HEK293T (cell line): Measurements from ENCODE around the gene OPA3.
A peak's percentile ranks its signal among the peaks of the same experiment; 100 is the strongest.

Experiments used
- CTCF ChIA-PET: fragments of 350-600 bp; formaldehyde crosslinking; extraction: SDS; loops from one replicate; lab custom pipeline; 2021; ENCODE audit warnings: antibody characterized with exemption, inconsistent platforms; lab: Yijun Ruan, JAX
- POLR2A ChIA-PET: fragments of 350-600 bp; formaldehyde crosslinking; extraction: SDS; loops from one replicate; lab custom pipeline; 2020; ENCODE audit warnings: antibody characterized with exemption, inconsistent platforms; lab: Yijun Ruan, JAX
- DNase-seq: peaks from one replicate; pipeline ENCODE4 v3.0.0; 2012; ENCODE audit warnings: mixed read lengths; ENCODE audit errors: extremely low spot score
- ARNT ChIP-seq: fragments of 450-650 bp; IDR thresholded peaks from 2 replicates; pipeline ENCODE4 v1.6.1; 2017; ENCODE audit warnings: mild to moderate bottlenecking
- BHLHE40 ChIP-seq: fragments of 450-650 bp; IDR thresholded peaks from 2 replicates; pipeline ENCODE4 v1.6.1; 2016; ENCODE audit warnings: mild to moderate bottlenecking, moderate library complexity, borderline replicate concordance
- CTBP1 ChIP-seq: fragments of 450-650 bp; IDR thresholded peaks from 2 replicates; pipeline ENCODE4 v1.6.1; 2016; ENCODE audit warnings: borderline replicate concordance
- ELF4 ChIP-seq: fragments of 450-650 bp; IDR thresholded peaks from 2 replicates; pipeline ENCODE4 v1.6.1; 2017; ENCODE audit warnings: antibody characterized with exemption
- FOXA1 ChIP-seq: fragments of 450-650 bp; IDR thresholded peaks from 2 replicates; pipeline ENCODE4 v1.6.1; 2016; ENCODE audit warnings: mild to moderate bottlenecking
- FOXK2 ChIP-seq: fragments of 450-650 bp; IDR thresholded peaks from 2 replicates; pipeline ENCODE4 v1.6.1; 2016; ENCODE audit warnings: mild to moderate bottlenecking
- FOXM1 ChIP-seq: fragments of 450-650 bp; IDR thresholded peaks from 2 replicates; pipeline ENCODE4 v1.6.1; 2017; ENCODE audit warnings: mild to moderate bottlenecking, borderline replicate concordance
- HDGF ChIP-seq: fragments of 450-650 bp; IDR thresholded peaks from 2 replicates; pipeline ENCODE4 v1.6.1; 2017; ENCODE audit warnings: antibody characterized with exemption, borderline replicate concordance
- L3MBTL2 ChIP-seq: fragments of 450-650 bp; conservative IDR thresholded peaks from 2 replicates; pipeline ENCODE4 v1.6.1; 2016; ENCODE audit warnings: mild to moderate bottlenecking
- LEF1 ChIP-seq: fragments of 450-650 bp; IDR thresholded peaks from 2 replicates; pipeline ENCODE4 v1.6.1; 2017; ENCODE audit warnings: mild to moderate bottlenecking, borderline replicate concordance
- NFRKB ChIP-seq: fragments of 450-650 bp; IDR thresholded peaks from 2 replicates; pipeline ENCODE4 v1.6.1; 2016; ENCODE audit warnings: mild to moderate bottlenecking, moderate library complexity
- PKNOX1 ChIP-seq: fragments of 450-650 bp; IDR thresholded peaks from 2 replicates; pipeline ENCODE4 v1.6.1; 2016
- SP1 ChIP-seq: fragments of 450-650 bp; IDR thresholded peaks from 2 replicates; pipeline ENCODE4 v1.6.1; 2017
- SUZ12 ChIP-seq: fragments of 450-650 bp; IDR thresholded peaks from 2 replicates; pipeline ENCODE4 v1.6.1; 2016; ENCODE audit warnings: mild to moderate bottlenecking
- TARDBP ChIP-seq: fragments of 450-650 bp; IDR thresholded peaks from 2 replicates; pipeline ENCODE4 v1.6.1; 2016
- ZNF384 ChIP-seq: fragments of 450-650 bp; IDR thresholded peaks from 2 replicates; pipeline ENCODE4 v1.6.1; 2016

OPA3 gene

GRCh38 chr19:45564131-45564780, 20.3 kb downstream of the OPA3 start:
- DNase-seq: no peak
- no peak for TF ChIP-seq PKNOX1
- no peak for TF ChIP-seq ZNF384
- TF ChIP-seq TARDBP: no peak
- no peak for TF ChIP-seq SP1
- TF ChIP-seq HDGF: no peak
- no peak for TF ChIP-seq BHLHE40
- no peak for TF ChIP-seq FOXK2
- no peak for TF ChIP-seq NFRKB
- ChIA-PET POLR2A (no interaction called here), CTCF (no interaction called here)

GRCh38 chr19:45560686-45561085, 23.9 kb downstream of the OPA3 start:
- CTCF ChIA-PET: no interaction called here
- POLR2A ChIA-PET: no interaction called here
- DNase-seq: peak; percentile 2
- no peak for TF ChIP-seq ARNT
- TF ChIP-seq LEF1: no peak
- no peak for TF ChIP-seq ELF4
- TF ChIP-seq ZNF384: no peak
- TF ChIP-seq PKNOX1: no peak
- no peak for TF ChIP-seq TARDBP
- no peak for TF ChIP-seq SUZ12
- no peak for TF ChIP-seq L3MBTL2
- TF ChIP-seq FOXM1: no peak
- no peak for TF ChIP-seq CTBP1
- TF ChIP-seq BHLHE40: no peak
- no peak for TF ChIP-seq HDGF
- TF ChIP-seq SP1: no peak

GRCh38 chr19:45560038-45560437, 24.6 kb downstream of the OPA3 start:
- peak; percentile 2 for DNase-seq
- ChIA-PET CTCF (no interaction called here), POLR2A (no interaction called here)
- TF ChIP-seq SUZ12 (no peak), FOXA1 (no peak), NFRKB (no peak), HDGF (no peak), FOXK2 (no peak), TARDBP (no peak), CTBP1 (no peak), BHLHE40 (no peak), ZNF384 (no peak), L3MBTL2 (no peak), SP1 (no peak), PKNOX1 (no peak), LEF1 (no peak), ELF4 (no peak), FOXM1 (no peak)

GRCh38 chr19:45558399-45558878, 26.2 kb downstream of the OPA3 start:
- ChIA-PET POLR2A (interaction anchor here (0.8 to 1.0 kb wide), 3 partner anchors 25 to 74 kb away, joined by 3 to 6 read pairs (median 4); no protein-coding TSS in a partner anchor), CTCF (interaction anchor here (0.5 to 1.9 kb wide), 21 partner anchors 9 to 211 kb away, joined by 3 to 15 read pairs (median 4); partner anchors contain the start of genes OPA3 and SIX5)
- peak; percentile 81 for DNase-seq
- TF ChIP-seq BHLHE40 (no peak), ARNT (no peak), ELF4 (no peak), CTBP1 (no peak), L3MBTL2 (no peak), PKNOX1 (no peak), LEF1 (no peak), SP1 (no peak), TARDBP (no peak), FOXM1 (no peak), NFRKB (no peak)

GRCh38 chr19:45556835-45557234, 27.8 kb downstream of the OPA3 start:
- CTCF ChIA-PET: interaction anchor here (0.6 to 1.9 kb wide), 2 partner anchors 61 to 84 kb away, joined by 3 to 7 read pairs; no protein-coding TSS in a partner anchor
- POLR2A ChIA-PET: no interaction called here
- TF ChIP-seq FOXM1 (no peak), FOXK2 (no peak), BHLHE40 (no peak), TARDBP (no peak), NFRKB (no peak), L3MBTL2 (no peak), FOXA1 (no peak), SP1 (no peak), CTBP1 (no peak), LEF1 (no peak), ZNF384 (no peak)

More at GRCh38 chr19:45556835-45557234, 27.8 kb downstream of the OPA3 start:
- no peak for DNase-seq
